WTC11 (cell line): Measurements from ENCODE around the gene ITLN1. TPM values are rescaled to one million over a fixed set of nuclear protein-coding genes. Genes with fewer than 3 reads are reported as not detected.

ENCODE experiments used
- ATAC-seq: fragments of 200-7000 bp; cut with Tn5 transposase; 2 replicates; pipeline ENCODE4 v1.10.0; 2021; ENCODE audit warnings: mild to moderate bottlenecking, moderate library complexity
- CTCF ChIA-PET: fragments of 300-600 bp; sonication (Branson Sonifier 250); formaldehyde crosslinking; loops from one replicate; lab custom pipeline; 2021; ENCODE audit warnings: antibody characterized with exemption; lab: Charles Lee
- POLR2A ChIA-PET: fragments of 350-600 bp; sonication (Branson Sonifier 250); formaldehyde crosslinking; loops from one replicate; lab custom pipeline; 2021; ENCODE audit warnings: antibody characterized with exemption; lab: Charles Lee
- DNase-seq: peaks from one replicate; pipeline ENCODE4 v3.0.0; 2021; ENCODE audit warnings: low spot score
- H3K27ac Mint-ChIP-seq: 2 replicates; pipeline ENCODE4 v1.8.0; 2021; ENCODE audit warnings: mixed read lengths
- H3K27me3 Mint-ChIP-seq: 2 replicates; pipeline ENCODE4 v1.8.0; 2021; ENCODE audit warnings: low read depth, mild to moderate bottlenecking, moderate library complexity, mixed read lengths
- H3K36me3 Mint-ChIP-seq: 2 replicates; pipeline ENCODE4 v1.8.0; 2021; ENCODE audit warnings: mixed read lengths
- H3K4me1 Mint-ChIP-seq: 2 replicates; pipeline ENCODE4 v1.8.0; 2022; ENCODE audit warnings: mixed read lengths
- H3K4me3 Mint-ChIP-seq: 2 replicates; pipeline ENCODE4 v1.8.0; 2021; ENCODE audit warnings: mild to moderate bottlenecking, moderate library complexity, mixed read lengths
- H3K9me3 Mint-ChIP-seq: 2 replicates; pipeline ENCODE4 v1.8.0; 2021; ENCODE audit warnings: mixed read lengths
- ATF2 ChIP-seq: sonication (generic); formaldehyde crosslinking; IDR thresholded peaks from 2 replicates; pipeline ENCODE4 v1.8.1; 2022; ENCODE audit warnings: low read depth, missing genetic modification reagents, borderline replicate concordance
- CREB1 ChIP-seq: sonication (generic); formaldehyde crosslinking; IDR thresholded peaks from 2 replicates; pipeline ENCODE4 v1.8.0; 2023; ENCODE audit warnings: mild to moderate bottlenecking, missing genetic modification reagents
- E2F1 ChIP-seq: sonication (generic); formaldehyde crosslinking; IDR thresholded peaks from 2 replicates; pipeline ENCODE4 v1.8.0; 2022; ENCODE audit warnings: mild to moderate bottlenecking, missing genetic modification reagents
- E2F5 ChIP-seq: sonication (generic); formaldehyde crosslinking; IDR thresholded peaks from 2 replicates; pipeline ENCODE4 v1.8.1; 2022; ENCODE audit warnings: mild to moderate bottlenecking, moderate library complexity, missing genetic modification reagents
- FOXJ3 ChIP-seq: sonication (generic); formaldehyde crosslinking; IDR thresholded peaks from 2 replicates; pipeline ENCODE4 v1.9.0; 2021; ENCODE audit warnings: missing genetic modification reagents, mild to moderate bottlenecking, borderline replicate concordance
- IRF2 ChIP-seq: sonication (generic); formaldehyde crosslinking; IDR thresholded peaks from 2 replicates; pipeline ENCODE4 v1.8.0; 2022; ENCODE audit warnings: low read depth, missing genetic modification reagents, borderline replicate concordance
- MAX ChIP-seq: sonication (generic); formaldehyde crosslinking; IDR thresholded peaks from 2 replicates; pipeline ENCODE4 v1.8.0; 2022; ENCODE audit warnings: mild to moderate bottlenecking, missing genetic modification reagents
- MYBL2 ChIP-seq: sonication (generic); formaldehyde crosslinking; IDR thresholded peaks from 2 replicates; pipeline ENCODE4 v1.8.1; 2023; ENCODE audit warnings: mild to moderate bottlenecking, moderate library complexity, missing genetic modification reagents
- SOX15 ChIP-seq: fragments of 250-450 bp; sonication (Bioruptor Pico); IDR thresholded peaks from 2 replicates; pipeline ENCODE4 v1.9.0; 2021; ENCODE audit warnings: mild to moderate bottlenecking
- ZNF121 ChIP-seq: sonication (generic); formaldehyde crosslinking; IDR thresholded peaks from 2 replicates; pipeline ENCODE4 v1.8.0; 2023; ENCODE audit warnings: missing genetic modification reagents
- ZNF512 ChIP-seq: sonication (generic); formaldehyde crosslinking; IDR thresholded peaks from 2 replicates; pipeline ENCODE4 v1.8.1; 2022; ENCODE audit warnings: missing genetic modification reagents, borderline replicate concordance
- total RNA-seq: library from RNA; stranded (reverse); gene quantifications from 3 replicates; pipeline ENCODE4 v1.2.3, GENCODE V29; 2021
- TF ChIP-seq, protein P1 (sequence below): sonication (generic); formaldehyde crosslinking; IDR thresholded peaks from 2 replicates; pipeline ENCODE4 v1.8.0; 2022; ENCODE audit warnings: mild to moderate bottlenecking, missing genetic modification reagents
- TF ChIP-seq, protein P2 (sequence below): fragments of 250-450 bp; sonication (Bioruptor Pico); IDR thresholded peaks from 2 replicates; pipeline ENCODE4 v1.9.0; 2021; ENCODE audit warnings: mild to moderate bottlenecking

Gene ITLN1
- total RNA-seq, 1 experiment from 2014 or later, result not detected

DNA sequence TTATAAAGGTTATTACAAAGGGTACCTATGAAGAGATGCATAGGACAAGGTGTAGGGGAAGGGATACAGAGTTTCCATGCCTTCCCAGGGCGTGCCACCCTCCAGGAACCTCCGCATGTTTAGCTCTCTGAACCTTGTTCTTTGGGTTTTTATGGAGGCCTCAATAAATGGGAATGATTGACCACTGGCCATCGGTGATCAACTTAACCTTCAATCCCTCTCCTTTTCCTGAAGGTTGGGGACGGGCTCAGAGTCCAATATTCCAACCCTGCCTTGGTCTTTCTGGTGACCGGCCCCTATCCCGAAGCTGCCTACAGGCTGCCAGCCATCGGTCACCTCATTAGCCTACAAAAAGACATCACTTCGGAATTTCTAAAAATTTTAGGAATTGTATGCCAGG, 34.0 kb downstream of the ITLN1 start:
- Mint-ChIP-seq H3K27me3 (no peaks in the 10 kb centered on the region), H3K9me3 (no peaks in the 10 kb centered on the region; the same call in 1 of the 2 replicates), H3K4me1 (no peaks in the 10 kb centered on the region), H3K4me3 (no peak overlapping the region)
- ATAC-seq, result no peak
- TF ChIP-seq, protein P1, sequence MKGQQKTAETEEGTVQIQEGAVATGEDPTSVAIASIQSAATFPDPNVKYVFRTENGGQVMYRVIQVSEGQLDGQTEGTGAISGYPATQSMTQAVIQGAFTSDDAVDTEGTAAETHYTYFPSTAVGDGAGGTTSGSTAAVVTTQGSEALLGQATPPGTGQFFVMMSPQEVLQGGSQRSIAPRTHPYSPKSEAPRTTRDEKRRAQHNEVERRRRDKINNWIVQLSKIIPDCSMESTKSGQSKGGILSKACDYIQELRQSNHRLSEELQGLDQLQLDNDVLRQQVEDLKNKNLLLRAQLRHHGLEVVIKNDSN (CRISPR knock-in tag), result no peak
- TF ChIP-seq MYBL2 (no peak), MAX (no peak), IRF2 (CRISPR knock-in tag) (no peak)
- TF ChIP-seq, protein P2, sequence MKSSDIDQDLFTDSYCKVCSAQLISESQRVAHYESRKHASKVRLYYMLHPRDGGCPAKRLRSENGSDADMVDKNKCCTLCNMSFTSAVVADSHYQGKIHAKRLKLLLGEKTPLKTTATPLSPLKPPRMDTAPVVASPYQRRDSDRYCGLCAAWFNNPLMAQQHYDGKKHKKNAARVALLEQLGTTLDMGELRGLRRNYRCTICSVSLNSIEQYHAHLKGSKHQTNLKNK (CRISPR knock-in tag), result no peak
- TF ChIP-seq, all 79 proteins: peak for 0
- DNase-seq, result no peak
- Mint-ChIP-seq H3K36me3 (no peaks in the 10 kb centered on the region), H3K27ac (no peak overlapping the region)
- CTCF ChIA-PET, result interaction anchor here (1.4 to 1.8 kb wide), 2 partner anchors 30 to 103 kb away, joined by 3 to 4 read pairs; partner anchors contain the start of gene ITLN2
- POLR2A ChIA-PET, result no interaction called here

GRCh38 chr1:160850541-160850940, 34.4 kb downstream of the ITLN1 start:
- no peak overlapping the region for H3K27ac Mint-ChIP-seq
- CTCF ChIA-PET, result interaction anchor here (1.4 to 1.8 kb wide), 2 partner anchors 29 to 104 kb away, joined by 3 to 4 read pairs; partner anchors contain the start of gene ITLN2

More at GRCh38 chr1:160850541-160850940, 34.4 kb downstream of the ITLN1 start:
- no peak overlapping the region for H3K4me3 Mint-ChIP-seq
- POLR2A ChIA-PET, result no interaction called here
- H3K27me3 Mint-ChIP-seq, result no peaks in the 10 kb centered on the region
- no peaks in the 10 kb centered on the region for H3K4me1 Mint-ChIP-seq
- DNase-seq (no peak), ATAC-seq (no peak)
- TF ChIP-seq SOX15 (CRISPR knock-in tag) (no peak), E2F1 (CRISPR knock-in tag) (no peak), FOXJ3 (CRISPR knock-in tag) (no peak), ATF2 (CRISPR knock-in tag) (no peak), E2F5 (CRISPR knock-in tag) (no peak), ZNF512 (CRISPR knock-in tag) (no peak), CREB1 (CRISPR knock-in tag) (no peak), ZNF121 (no peak), MAX (no peak)
- TF ChIP-seq, protein P1 (CRISPR knock-in tag), result no peak
- H3K9me3 Mint-ChIP-seq, result no peaks in the 10 kb centered on the region; the same call in 1 of the 2 replicates
- no peaks in the 10 kb centered on the region for H3K36me3 Mint-ChIP-seq
